ENCODE results near the gene AOPEP. TPM values are rescaled to one million over a fixed set of nuclear protein-coding genes. Genes with fewer than 3 reads are reported as not detected.

The AOPEP gene
- total RNA-seq, 6 donors from 2014 or later = 55.4 to 410 (median 111) TPM

DNA sequence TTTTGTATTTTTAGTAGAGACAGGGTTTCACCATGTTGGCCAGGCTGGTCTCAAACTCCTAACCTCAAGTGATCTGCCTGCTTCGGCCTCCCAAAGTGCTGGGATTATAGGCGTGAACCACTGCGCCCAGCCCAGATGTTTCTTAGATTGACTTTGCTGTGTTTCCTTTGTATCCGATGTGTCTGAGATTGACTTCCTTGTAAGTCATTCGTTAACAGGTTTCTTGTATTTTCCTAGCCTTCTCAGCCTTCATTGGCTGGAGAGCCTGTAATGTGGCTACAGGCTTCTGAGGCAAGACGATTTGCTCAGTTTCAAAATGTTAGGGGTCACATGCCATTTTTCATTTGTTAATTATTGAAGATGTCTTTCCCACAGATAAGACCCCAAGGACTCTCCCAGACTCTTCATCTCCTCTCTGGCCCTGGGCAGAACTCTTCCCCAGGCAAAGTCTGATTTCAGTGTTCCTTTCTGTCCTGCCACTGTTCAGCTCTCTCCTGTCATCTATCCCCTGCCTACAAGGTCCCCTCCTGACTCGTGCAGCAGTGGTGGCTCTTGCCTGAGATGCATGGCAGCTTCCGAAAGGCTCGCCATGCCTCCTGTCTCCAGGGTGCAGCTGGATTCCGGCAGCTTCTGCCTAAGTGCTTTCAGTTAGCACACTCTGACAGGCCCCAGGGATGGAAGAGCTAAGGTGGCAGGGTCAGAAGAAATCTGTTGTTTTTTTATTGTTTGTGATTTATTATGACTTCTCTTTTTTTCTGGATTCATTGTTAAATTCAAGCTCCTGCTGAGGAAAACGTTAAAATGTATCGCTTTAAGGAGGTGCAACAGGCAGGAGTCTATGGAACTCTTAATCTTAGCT lies 206.4 kb downstream of the AOPEP start:
- TF ChIP-seq EP300 (IDR thresholded peaks at IDR 0.05) (no peak), POLR2A (IDR thresholded peaks at IDR 0.05) (no peak), POLR2AphosphoS5 (IDR thresholded peaks at IDR 0.05) (no peak)
- TF ChIP-seq, protein P1, sequence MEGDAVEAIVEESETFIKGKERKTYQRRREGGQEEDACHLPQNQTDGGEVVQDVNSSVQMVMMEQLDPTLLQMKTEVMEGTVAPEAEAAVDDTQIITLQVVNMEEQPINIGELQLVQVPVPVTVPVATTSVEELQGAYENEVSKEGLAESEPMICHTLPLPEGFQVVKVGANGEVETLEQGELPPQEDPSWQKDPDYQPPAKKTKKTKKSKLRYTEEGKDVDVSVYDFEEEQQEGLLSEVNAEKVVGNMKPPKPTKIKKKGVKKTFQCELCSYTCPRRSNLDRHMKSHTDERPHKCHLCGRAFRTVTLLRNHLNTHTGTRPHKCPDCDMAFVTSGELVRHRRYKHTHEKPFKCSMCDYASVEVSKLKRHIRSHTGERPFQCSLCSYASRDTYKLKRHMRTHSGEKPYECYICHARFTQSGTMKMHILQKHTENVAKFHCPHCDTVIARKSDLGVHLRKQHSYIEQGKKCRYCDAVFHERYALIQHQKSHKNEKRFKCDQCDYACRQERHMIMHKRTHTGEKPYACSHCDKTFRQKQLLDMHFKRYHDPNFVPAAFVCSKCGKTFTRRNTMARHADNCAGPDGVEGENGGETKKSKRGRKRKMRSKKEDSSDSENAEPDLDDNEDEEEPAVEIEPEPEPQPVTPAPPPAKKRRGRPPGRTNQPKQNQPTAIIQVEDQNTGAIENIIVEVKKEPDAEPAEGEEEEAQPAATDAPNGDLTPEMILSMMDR (IDR thresholded peaks at IDR 0.05) = no peak
- no peak for ATAC-seq (ENCODE audit: low FRiP score in 2 of 2)

GRCh38 chr9:94933511-94933828 lies 207.0 kb downstream of the AOPEP start:
- DNase-seq (no peak), ATAC-seq (ENCODE audit: low FRiP score in 2 of 2) (no peak)
- Histone ChIP-seq H3K4me1 (peaks cover 9 to 19% (median 15%) of the 10 kb centered on the region in 4 donors), H3K9me3 (no peaks in the 10 kb centered on the region), H3K36me3 (no peaks in the 10 kb centered on the region), H3K27me3 (no peaks in the 10 kb centered on the region), H3K27ac (no peak overlapping the region), H3K4me3 (no peak overlapping the region)
- WGBS, 2 donors = 97 to 99% methylated on average over 3 of the region's 3 CpGs
- no peak for TF ChIP-seq POLR2A (IDR thresholded peaks at IDR 0.05)
- TF ChIP-seq POLR2AphosphoS5 (IDR thresholded peaks at IDR 0.05) = no peak
- no peak for TF ChIP-seq EP300 (IDR thresholded peaks at IDR 0.05)
- TF ChIP-seq, protein P1 (IDR thresholded peaks at IDR 0.05) = no peak

More for the DNA sequence above, 206.4 kb downstream of the AOPEP start:
- 86 to 90% methylated on average over 12 of the region's 12 CpGs for WGBS, 2 donors
- Histone ChIP-seq H3K27ac (no peak overlapping the region), H3K4me3 (no peak overlapping the region), H3K27me3 (no peaks in the 10 kb centered on the region), H3K4me1 (peaks cover 9 to 19% (median 15%) of the 10 kb centered on the region in 4 donors), H3K9me3 (no peaks in the 10 kb centered on the region), H3K36me3 (no peaks in the 10 kb centered on the region)
- DNase-seq = no peak

DNA sequence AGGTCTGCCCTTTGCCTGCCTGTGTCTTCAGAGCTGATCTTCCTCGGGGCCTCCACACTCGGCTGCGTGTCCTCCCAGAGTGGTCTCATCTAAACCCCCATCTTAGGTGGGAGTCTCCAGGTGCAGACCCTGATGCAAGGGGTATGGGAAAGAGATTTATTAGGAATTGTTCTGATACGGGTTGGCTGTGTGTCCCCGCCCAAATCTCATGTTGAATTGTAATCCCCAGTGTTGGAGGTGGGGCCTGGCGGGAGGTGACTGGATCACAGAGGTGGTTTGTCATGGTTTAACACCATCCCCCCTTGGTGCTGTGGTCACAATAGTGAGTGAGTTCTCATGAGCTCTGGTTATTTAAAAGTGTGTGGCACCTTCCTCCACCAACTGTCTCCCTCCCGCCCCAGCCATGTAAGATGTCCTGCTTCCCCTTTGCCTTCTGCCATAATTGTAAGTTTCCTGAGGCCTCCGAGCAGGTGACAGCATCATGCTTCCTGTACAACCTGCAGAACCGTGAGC lies 208.4 kb downstream of the AOPEP start:
- Histone ChIP-seq H3K4me1 (peaks cover 6 to 15% (median 6%) of the 10 kb centered on the region in 4 donors), H3K27ac (no peak overlapping the region), H3K9me3 (no peaks in the 10 kb centered on the region), H3K27me3 (no peaks in the 10 kb centered on the region), H3K36me3 (no peaks in the 10 kb centered on the region), H3K4me3 (no peak overlapping the region)
- WGBS, 2 donors = 93 to 94% methylated on average over 9 of the region's 9 CpGs
- ATAC-seq (ENCODE audit: low FRiP score in 2 of 2) (no peak), DNase-seq (no peak)
- no peak for TF ChIP-seq POLR2A (IDR thresholded peaks at IDR 0.05)
- TF ChIP-seq POLR2AphosphoS5 (IDR thresholded peaks at IDR 0.05) = no peak
- TF ChIP-seq, protein P1 (IDR thresholded peaks at IDR 0.05) = no peak

DNA sequence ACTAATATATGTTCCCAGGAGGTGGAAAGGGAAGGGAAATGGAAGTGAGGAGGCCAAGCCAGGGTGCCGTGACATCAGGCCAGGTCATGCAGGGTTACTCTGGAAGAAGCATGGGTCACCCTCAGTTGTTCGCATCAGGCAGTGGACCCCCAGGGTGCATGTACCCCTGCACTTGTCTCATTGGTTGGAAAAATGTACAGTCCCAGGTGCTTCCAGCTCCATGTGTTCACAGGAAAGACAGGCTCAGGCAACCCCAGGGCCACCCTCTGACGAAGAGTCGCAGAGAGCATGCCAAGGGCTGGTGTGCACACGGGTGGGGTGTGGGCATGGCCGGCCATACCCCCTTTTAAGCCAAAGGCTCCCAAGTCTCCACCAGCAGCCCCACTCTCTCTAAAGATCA lies 208.9 kb downstream of the AOPEP start:
- Histone ChIP-seq H3K36me3 (no peaks in the 10 kb centered on the region), H3K4me1 (peaks cover 5 to 10% (median 6%) of the 10 kb centered on the region in 4 donors), H3K27ac (no peak overlapping the region), H3K4me3 (no peak overlapping the region), H3K9me3 (no peaks in the 10 kb centered on the region), H3K27me3 (no peaks in the 10 kb centered on the region)
- no peak for TF ChIP-seq POLR2A (IDR thresholded peaks at IDR 0.05)
- DNase-seq = no peak
- WGBS, 2 donors = 89 to 98% methylated on average over 2 to 6 of the region's 6 CpGs
- ATAC-seq (ENCODE audit: low FRiP score in 2 of 2) = no peak

GRCh38 chr9:94936419-94936818 lies 209.9 kb downstream of the AOPEP start:
- no peak for DNase-seq
- WGBS, 2 donors = 94 to 97% methylated on average over 3 of the region's 3 CpGs
- peak in 1 of 2 donors; percentile 20 for ATAC-seq (ENCODE audit: low FRiP score in 2 of 2)
- Histone ChIP-seq H3K27ac (no peak overlapping the region), H3K4me1 (peaks cover 13 to 20% (median 16%) of the 10 kb centered on the region in 4 donors), H3K4me3 (no peak overlapping the region), H3K36me3 (no peaks in the 10 kb centered on the region), H3K9me3 (no peaks in the 10 kb centered on the region), H3K27me3 (no peaks in the 10 kb centered on the region)
- TF ChIP-seq POLR2A (IDR thresholded peaks at IDR 0.05) (no peak), POLR2AphosphoS5 (IDR thresholded peaks at IDR 0.05) (peak in 1 of 2 donors; percentile 46), EP300 (IDR thresholded peaks at IDR 0.05) (no peak)
- TF ChIP-seq, protein P1 (IDR thresholded peaks at IDR 0.05) = no peak

Data from upper lobe of left lung (tissue), 6 donors.